HG03066 (cell line): Measurements from ENCODE around the gene ETV6.
"Not testable (repeated sequence)": the region's sequence is repeated elsewhere in the genome, so short reads cannot be mapped to it uniquely, and the experiment has no call there.

Experiments used
- ATAC-seq: cut with Tn5 transposase; IDR thresholded peaks from one replicate; pipeline ENCODE4 v1.9.1; 2021; ENCODE audit warnings: low read depth; ENCODE audit not compliant: unreplicated experiment

Gene ETV6

GRCh38 chr12:11666131-11667050, 16.9 kb downstream of the ETV6 start:
- ATAC-seq: no peak

GRCh38 chr12:11667171-11667570, 17.7 kb downstream of the ETV6 start:
- no peak for ATAC-seq

GRCh38 chr12:11668611-11669010, 19.1 kb downstream of the ETV6 start:
- no peak for ATAC-seq

- ATAC-seq: no peak
Measured at GRCh38 chr12:11669348-11669747, 19.9 kb downstream of the ETV6 start.

GRCh38 chr12:11672256-11673191, 23.1 kb downstream of the ETV6 start:
- no peak for ATAC-seq

- no peak for ATAC-seq
Measured at GRCh38 chr12:11673666-11674461, 24.4 kb downstream of the ETV6 start.

GRCh38 chr12:11674894-11675390, 25.5 kb downstream of the ETV6 start:
- no peak for ATAC-seq

- no peak for ATAC-seq
Measured at GRCh38 chr12:11676052-11676451, 26.6 kb downstream of the ETV6 start.

DNA sequence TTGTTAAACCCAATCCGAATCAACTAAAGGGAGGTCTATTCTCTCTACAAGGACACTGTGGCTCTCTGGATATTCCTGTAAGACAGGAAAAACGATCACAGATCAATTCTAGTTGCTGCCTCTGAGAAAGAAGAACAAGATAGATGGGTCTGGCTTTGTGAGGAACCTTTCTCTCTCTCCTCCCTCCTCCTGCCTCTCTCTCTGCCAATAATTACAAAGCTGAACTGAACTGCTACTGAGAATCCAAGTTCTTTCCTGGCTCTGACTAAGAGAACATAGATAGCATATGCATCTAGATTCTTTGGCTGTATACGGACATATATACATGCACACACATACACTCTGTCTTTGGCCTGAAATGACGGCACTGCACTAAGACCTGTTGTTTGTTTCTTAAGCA, 27.6 kb downstream of the ETV6 start:
- ATAC-seq: no peak

GRCh38 chr12:11677752-11678151, 28.3 kb downstream of the ETV6 start:
- ATAC-seq: no peak

DNA sequence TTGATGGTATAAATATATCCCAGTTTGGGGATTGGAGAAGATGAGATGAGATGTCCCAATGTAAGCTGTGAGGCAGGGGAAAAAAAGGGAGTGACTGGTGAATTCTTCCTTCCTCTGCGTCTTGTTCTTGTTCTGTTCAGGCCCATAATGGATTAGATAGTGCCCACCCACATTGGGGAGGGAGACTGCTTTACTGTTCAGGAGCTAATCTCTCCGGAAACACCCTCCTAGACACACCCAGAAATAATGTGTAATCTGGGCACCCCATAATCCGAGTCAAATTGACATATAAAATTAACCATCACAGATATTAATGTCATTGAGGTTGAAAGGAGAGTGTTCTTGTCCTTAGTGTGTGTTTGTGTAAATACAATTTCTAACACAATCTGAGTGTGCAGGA, 29.3 kb downstream of the ETV6 start:
- ATAC-seq: no peak

- no peak for ATAC-seq
Measured at GRCh38 chr12:11681207-11681606, 31.7 kb downstream of the ETV6 start.

- not testable (repeated sequence) for ATAC-seq
Measured at GRCh38 chr12:11681695-11682094, 32.2 kb downstream of the ETV6 start.

GRCh38 chr12:11684393-11684792, 34.9 kb downstream of the ETV6 start:
- no peak for ATAC-seq

DNA sequence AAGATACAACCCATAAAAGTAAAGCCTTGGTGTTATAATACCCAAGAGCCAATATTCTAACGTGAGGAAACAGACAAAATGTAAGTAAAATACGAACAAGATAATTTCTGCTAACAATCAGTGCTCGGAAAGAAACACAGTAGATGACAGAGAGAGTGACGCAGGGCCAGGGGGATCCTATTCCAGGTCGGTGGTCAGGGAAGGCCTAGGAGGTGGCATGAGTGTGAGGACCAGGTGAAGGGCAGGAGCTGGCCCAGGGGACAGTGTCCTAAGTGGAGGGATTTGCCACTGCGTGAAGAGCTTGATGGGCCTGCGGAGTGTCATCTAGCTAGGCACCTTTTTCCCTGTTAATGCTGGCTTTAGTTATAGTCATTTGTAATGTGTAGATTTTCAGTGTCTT, 35.3 kb downstream of the ETV6 start:
- no peak for ATAC-seq

- ATAC-seq: no peak
Measured at GRCh38 chr12:11685316-11685715, 35.8 kb downstream of the ETV6 start.

GRCh38 chr12:11685716-11686115, 36.2 kb downstream of the ETV6 start:
- ATAC-seq: no peak

DNA sequence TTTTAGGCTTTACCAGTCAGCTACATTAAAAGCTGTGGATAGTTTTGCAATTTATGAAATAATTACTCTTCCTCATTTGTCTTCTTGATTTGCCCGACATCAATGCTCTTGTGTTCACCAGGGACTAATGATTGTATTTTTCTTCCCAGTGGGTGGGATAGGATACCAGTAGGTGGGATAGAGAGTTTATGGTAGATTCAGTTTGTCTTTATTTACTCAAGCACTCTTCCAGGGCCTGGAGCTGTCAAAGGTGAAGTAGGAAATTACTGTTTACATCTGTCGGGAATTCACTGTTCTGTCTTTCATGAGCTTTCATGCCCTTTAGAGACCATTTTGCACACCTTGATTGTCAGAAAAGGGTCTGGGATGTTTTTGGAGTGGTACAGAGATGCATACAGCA, 36.6 kb downstream of the ETV6 start:
- ATAC-seq: no peak

DNA sequence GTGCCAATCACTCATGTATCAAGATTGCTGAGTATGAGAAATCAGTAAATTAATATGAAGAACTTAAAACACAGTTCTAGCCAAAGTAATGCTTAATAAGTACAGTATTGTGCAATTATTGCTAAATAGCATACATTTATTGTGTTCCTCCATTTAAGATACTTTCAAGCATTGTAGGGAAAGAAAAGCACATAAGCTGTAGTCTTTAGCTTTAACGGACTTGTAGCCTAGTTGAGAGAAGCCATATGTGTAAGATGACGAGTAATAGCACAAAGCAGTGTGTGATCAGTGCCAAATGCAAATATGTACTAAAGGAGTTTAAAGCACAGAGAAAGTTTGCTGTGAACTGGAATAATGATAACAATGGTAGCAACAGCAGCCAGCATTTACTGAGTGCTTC, 38.1 kb downstream of the ETV6 start:
- ATAC-seq: no peak

DNA sequence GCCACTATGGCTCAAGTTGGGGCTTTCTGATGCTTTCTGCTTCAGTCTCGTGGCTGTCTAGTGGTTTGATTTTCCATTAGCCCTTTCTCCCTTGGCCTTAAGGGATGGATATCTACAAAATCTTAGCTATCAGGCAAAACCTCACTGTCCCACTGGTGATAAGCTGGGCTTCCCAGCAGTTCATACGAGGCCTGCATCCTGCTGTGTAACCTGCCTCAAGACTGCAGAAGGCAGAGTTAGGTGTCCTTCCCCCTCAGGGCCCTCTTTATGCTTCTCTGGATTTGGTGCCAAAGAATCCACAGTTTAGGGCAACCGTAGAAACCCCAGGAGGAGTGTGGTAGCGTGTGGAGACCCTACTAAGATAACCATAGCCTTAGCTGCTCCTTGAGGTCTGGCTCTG, 38.9 kb downstream of the ETV6 start:
- no peak for ATAC-seq
